ENCODE data around the gene SLC25A10.
A peak's percentile ranks its signal among the peaks of the same experiment; 100 is the strongest.

SLC25A10 gene

GRCh38 chr17:81703747-81704654, 8.1 kb upstream of the SLC25A10 start:
- no peaks in the 10 kb centered on the region for H3K27me3 ChIP-seq (ENCODE audit: control insufficient read depth in 1 of 2, insufficient read depth in 1 of 2, low read length in 2 of 2)
- peak overlapping the region; percentile 88 for H3K4me2 ChIP-seq (ENCODE audit: low read length, poor library complexity, severe bottlenecking)
- H2BK120ac ChIP-seq (ENCODE audit: low read depth, low read length): peak overlapping the region; percentile 92
- peaks cover 62 to 72% of the 10 kb centered on the region in 2 experiments for H3K36me3 ChIP-seq (ENCODE audit: control insufficient read depth in 1 of 2, insufficient read depth in 2 of 2, low read depth in 1 of 2, low read length in 2 of 2)
- peak overlapping the region; percentile 81 to 91 for H3K18ac ChIP-seq (ENCODE audit: low read depth in 1 of 2, low read length in 2 of 2)
- peak overlapping the region; percentile 9 to 46 for H3K23ac ChIP-seq (ENCODE audit: low read length in 2 of 2)
- peak overlapping the region; percentile 16 for H3K27ac ChIP-seq (ENCODE audit: low read length, poor library complexity, severe bottlenecking)
- H3K4me3 ChIP-seq (ENCODE audit: insufficient read depth in 1 of 2, low read depth in 1 of 2, low read length in 2 of 2): peak overlapping the region; percentile 92 to 97
- H2BK5ac ChIP-seq (ENCODE audit: low read depth, low read length, poor library complexity, severe bottlenecking): peak overlapping the region; percentile 20
- H2AK5ac ChIP-seq (ENCODE audit: low read length, severe bottlenecking): no peak overlapping the region
- 35% methylated on average over 27 of the region's 27 CpGs for WGBS
- peak overlapping the region; percentile 73 to 88 for H3K4ac ChIP-seq (ENCODE audit: low read depth in 1 of 2, low read length in 2 of 2)
- peak overlapping the region; percentile 64 to 83 for H3K14ac ChIP-seq (ENCODE audit: low read length in 2 of 2)
- no peak for DNase-seq
- peak overlapping the region; percentile 99 for H3K9ac ChIP-seq (ENCODE audit: low read length)
- H4K91ac ChIP-seq (ENCODE audit: low read length): peak overlapping the region; percentile 66
- H4K8ac ChIP-seq (ENCODE audit: low read length): peak overlapping the region; percentile 73
- peak overlapping the region; percentile 62 for H2AFZ ChIP-seq (ENCODE audit: low read depth, low read length)
- peak overlapping the region; percentile 95 for H2BK15ac ChIP-seq (ENCODE audit: low read depth, poor library complexity, severe bottlenecking)
- no peak overlapping the region for H2BK12ac ChIP-seq (ENCODE audit: low read length in 2 of 2)
- H3K79me1 ChIP-seq (replicated peaks; ENCODE audit: low read length, poor library complexity, severe bottlenecking): peaks cover 26% of the 10 kb centered on the region
- peaks cover 29% of the 10 kb centered on the region for H3K4me1 ChIP-seq (ENCODE audit: control insufficient read depth, insufficient read depth, low read depth, low read length)
- H3K9me3 ChIP-seq (ENCODE audit: control insufficient read depth, low read length): no peaks in the 10 kb centered on the region

GRCh38 chr17:81705518-81706231, 6.4 kb upstream of the SLC25A10 start:
- Histone ChIP-seq H3K79me1 (replicated peaks; ENCODE audit: low read length, poor library complexity, severe bottlenecking) (peaks cover 25% of the 10 kb centered on the region), H4K91ac (ENCODE audit: low read length) (no peak overlapping the region), H2AK5ac (ENCODE audit: low read length, severe bottlenecking) (no peak overlapping the region), H3K9me3 (ENCODE audit: control insufficient read depth, low read length) (no peaks in the 10 kb centered on the region), H3K23ac (ENCODE audit: low read length in 2 of 2) (no peak overlapping the region), H3K36me3 (ENCODE audit: control insufficient read depth in 1 of 2, insufficient read depth in 2 of 2, low read depth in 1 of 2, low read length in 2 of 2) (peaks cover 51 to 59% of the 10 kb centered on the region in 2 experiments), H2BK120ac (ENCODE audit: low read depth, low read length) (no peak overlapping the region), H3K4me2 (ENCODE audit: low read length, poor library complexity, severe bottlenecking) (no peak overlapping the region), H2BK12ac (ENCODE audit: low read length in 2 of 2) (no peak overlapping the region), H3K4ac (ENCODE audit: low read depth in 1 of 2, low read length in 2 of 2) (no peak overlapping the region), H3K9ac (ENCODE audit: low read length) (no peak overlapping the region), H3K4me1 (ENCODE audit: control insufficient read depth, insufficient read depth, low read depth, low read length) (peaks cover 34% of the 10 kb centered on the region), H2BK15ac (ENCODE audit: low read depth, poor library complexity, severe bottlenecking) (no peak overlapping the region), H3K27ac (ENCODE audit: low read length, poor library complexity, severe bottlenecking) (no peak overlapping the region), H3K14ac (ENCODE audit: low read length in 2 of 2) (no peak overlapping the region), H2BK5ac (ENCODE audit: low read depth, low read length, poor library complexity, severe bottlenecking) (no peak overlapping the region), H3K18ac (ENCODE audit: low read depth in 1 of 2, low read length in 2 of 2) (no peak overlapping the region), H4K8ac (ENCODE audit: low read length) (no peak overlapping the region), H3K27me3 (ENCODE audit: control insufficient read depth in 1 of 2, insufficient read depth in 1 of 2, low read length in 2 of 2) (no peaks in the 10 kb centered on the region), H3K4me3 (ENCODE audit: insufficient read depth in 1 of 2, low read depth in 1 of 2, low read length in 2 of 2) (no peak overlapping the region), H2AFZ (ENCODE audit: low read depth, low read length) (no peak overlapping the region)
- DNase-seq: no peak
- WGBS: 98% methylated on average over 28 of the region's 30 CpGs

DNA sequence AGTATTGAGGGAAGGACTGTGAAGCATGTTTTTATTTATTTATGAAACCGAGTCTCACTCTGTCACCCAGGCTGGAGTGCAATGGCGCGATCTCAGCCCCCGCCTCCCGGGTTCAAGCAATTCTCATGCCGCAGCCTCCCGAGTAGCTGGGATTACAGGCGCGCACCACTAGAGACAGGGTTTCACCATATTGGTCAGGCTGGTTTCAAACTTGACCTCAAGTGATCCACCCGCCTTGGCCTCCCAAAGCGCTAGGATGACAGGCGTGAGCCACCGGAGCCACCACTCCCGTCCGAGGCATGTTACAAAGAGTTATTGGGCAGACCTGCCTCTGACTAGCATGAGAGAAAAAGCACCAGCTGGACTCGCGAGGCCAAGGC, 5.9 kb upstream of the SLC25A10 start:
- H2AFZ ChIP-seq (ENCODE audit: low read depth, low read length): no peak overlapping the region
- peaks cover 24% of the 10 kb centered on the region for H3K79me1 ChIP-seq (replicated peaks; ENCODE audit: low read length, poor library complexity, severe bottlenecking)
- H2AK5ac ChIP-seq (ENCODE audit: low read length, severe bottlenecking): no peak overlapping the region
- no peak for DNase-seq
- no peak overlapping the region for H3K27ac ChIP-seq (ENCODE audit: low read length, poor library complexity, severe bottlenecking)
- no peak overlapping the region for H3K18ac ChIP-seq (ENCODE audit: low read depth in 1 of 2, low read length in 2 of 2)
- WGBS: 95% methylated on average over 17 of the region's 17 CpGs
- H3K9ac ChIP-seq (ENCODE audit: low read length): no peak overlapping the region
- no peak overlapping the region for H3K14ac ChIP-seq (ENCODE audit: low read length in 2 of 2)
- no peak overlapping the region for H2BK15ac ChIP-seq (ENCODE audit: low read depth, poor library complexity, severe bottlenecking)
- H3K4me3 ChIP-seq (ENCODE audit: insufficient read depth in 1 of 2, low read depth in 1 of 2, low read length in 2 of 2): no peak overlapping the region
- no peak overlapping the region for H4K8ac ChIP-seq (ENCODE audit: low read length)
- H2BK12ac ChIP-seq (ENCODE audit: low read length in 2 of 2): no peak overlapping the region
- no peaks in the 10 kb centered on the region for H3K9me3 ChIP-seq (ENCODE audit: control insufficient read depth, low read length)
- peaks cover 34% of the 10 kb centered on the region for H3K4me1 ChIP-seq (ENCODE audit: control insufficient read depth, insufficient read depth, low read depth, low read length)
- no peak overlapping the region for H3K4ac ChIP-seq (ENCODE audit: low read depth in 1 of 2, low read length in 2 of 2)
- no peak overlapping the region for H3K4me2 ChIP-seq (ENCODE audit: low read length, poor library complexity, severe bottlenecking)
- no peak overlapping the region for H2BK120ac ChIP-seq (ENCODE audit: low read depth, low read length)
- no peaks in the 10 kb centered on the region for H3K27me3 ChIP-seq (ENCODE audit: control insufficient read depth in 1 of 2, insufficient read depth in 1 of 2, low read length in 2 of 2)
- peaks cover 46 to 54% of the 10 kb centered on the region in 2 experiments for H3K36me3 ChIP-seq (ENCODE audit: control insufficient read depth in 1 of 2, insufficient read depth in 2 of 2, low read depth in 1 of 2, low read length in 2 of 2)
- no peak overlapping the region for H4K91ac ChIP-seq (ENCODE audit: low read length)
- H3K23ac ChIP-seq (ENCODE audit: low read length in 2 of 2): no peak overlapping the region
- no peak overlapping the region for H2BK5ac ChIP-seq (ENCODE audit: low read depth, low read length, poor library complexity, severe bottlenecking)

All from mesenchymal stem cell (in vitro differentiated cells and primary cell).